H1 (cell line): ENCODE measurements around the gene DNTTIP2. TPM values are rescaled to one million over a fixed set of nuclear protein-coding genes. Genes with fewer than 3 reads are reported as not detected.

Source experiments
- CTCF ChIA-PET: fragments of 300-600 bp; sonication (Branson Sonifier 250); formaldehyde crosslinking; loops from one replicate; lab custom pipeline; 2021; ENCODE audit not compliant: partially characterized antibody; lab: Charles Lee
- POLR2A ChIA-PET: fragments of 300-600 bp; sonication (Branson Sonifier 250); formaldehyde crosslinking; loops from one replicate; lab custom pipeline; 2021; ENCODE audit warnings: inconsistent platforms; ENCODE audit not compliant: partially characterized antibody; lab: Charles Lee
- DNase-seq, 2 experiments: peaks; one replicate each; pipeline versions ENCODE4 v3.0.0 to v3.0.0-alpha.2; 2010 to 2022; ENCODE audit warnings: low spot score in 2 of 2, low read depth in 1 of 2, mixed read lengths in 1 of 2
- FAIRE-seq: peaks from 2 replicates; lab custom pipeline; 2011; peaks lifted over from hg19 to GRCh38; lab: Jason Lieb, UNC
- H2AFZ ChIP-seq: 2 replicates; pipeline ENCODE4 v1.8.1; 2012; ENCODE audit warnings: low read length, inconsistent platforms
- H2AK5ac ChIP-seq: 2 replicates; pipeline ENCODE4 v1.6.1; 2013; ENCODE audit warnings: low read depth, low read length
- H2BK120ac ChIP-seq: replicated peaks from 2 replicates; pipeline ENCODE3; 2013; ENCODE audit warnings: low read depth, low read length, inconsistent platforms
- H2BK12ac ChIP-seq: 2 replicates; pipeline ENCODE4 v1.6.1; 2013; ENCODE audit warnings: low read depth, low read length
- H2BK15ac ChIP-seq: 2 replicates; pipeline ENCODE4 v1.6.1; 2013; ENCODE audit warnings: low read length
- H2BK20ac ChIP-seq: 2 replicates; pipeline ENCODE4 v1.6.1; 2013; ENCODE audit warnings: low read length
- H2BK5ac ChIP-seq: 2 replicates; pipeline ENCODE4 v1.6.1; 2013; ENCODE audit warnings: low read depth, low read length
- H3K14ac ChIP-seq: 2 replicates; pipeline ENCODE4 v1.6.1; 2013; ENCODE audit warnings: inconsistent platforms; ENCODE audit not compliant: insufficient read length
- H3K18ac ChIP-seq: 2 replicates; pipeline ENCODE4 v1.6.1; 2013; ENCODE audit warnings: low read length; ENCODE audit errors: extremely low read depth
- H3K23ac ChIP-seq: 2 replicates; pipeline ENCODE4 v1.6.1; 2013; ENCODE audit warnings: inconsistent platforms; ENCODE audit not compliant: insufficient read length
- H3K23me2 ChIP-seq: 2 replicates; pipeline ENCODE4 v1.6.1; 2013; ENCODE audit warnings: low read depth, low read length
- H3K27ac ChIP-seq: 2 replicates; pipeline ENCODE4 v1.6.1; 2011; ENCODE audit warnings: low read depth, low read length, inconsistent platforms
- H3K27me3 ChIP-seq, 4 experiments: replicated peaks in 1 of 4; 1 replicate in 1 of 4; 2 replicates in 3 of 4; pipeline versions ENCODE4 v1.6.1 to v1.8.1; 2011 to 2013; ENCODE audit warnings: low read length in 3 of 4, mild to moderate bottlenecking in 3 of 4, inconsistent platforms in 2 of 4, mixed read lengths in 2 of 4, moderate library complexity in 1 of 4; ENCODE audit not compliant: control insufficient read depth in 3 of 4, insufficient read depth in 3 of 4; ENCODE audit errors: extremely low read depth in 1 of 4
- H3K36me3 ChIP-seq, 4 experiments: 2 replicates each; pipeline versions ENCODE4 v1.6.1 to v1.8.1; 2011 to 2013; ENCODE audit warnings: mild to moderate bottlenecking in 4 of 4, low read length in 3 of 4, moderate library complexity in 2 of 4, control low read depth in 1 of 4, inconsistent platforms in 1 of 4; ENCODE audit not compliant: insufficient read depth in 4 of 4, control insufficient read depth in 2 of 4
- H3K4ac ChIP-seq: replicated peaks from 2 replicates; pipeline ENCODE3; 2013; ENCODE audit warnings: low read length, low read depth, mixed read lengths, inconsistent platforms; ENCODE audit not compliant: insufficient read length
- H3K4me1 ChIP-seq, 4 experiments: replicated peaks in 1 of 4; 1 replicate in 1 of 4; 2 replicates in 3 of 4; pipeline versions ENCODE4 v1.6.1 to v1.8.1; 2011 to 2013; ENCODE audit warnings: low read length in 3 of 4, inconsistent platforms in 2 of 4, mixed read lengths in 1 of 4; ENCODE audit not compliant: insufficient read depth in 4 of 4, control insufficient read depth in 3 of 4
- H3K4me2 ChIP-seq, 2 experiments: 2 replicates each; pipeline versions ENCODE4 v1.6.1 to v1.8.1; 2011 to 2013; ENCODE audit warnings: low read depth in 2 of 2, low read length in 2 of 2, control low read depth in 1 of 2, inconsistent platforms in 1 of 2, mild to moderate bottlenecking in 1 of 2; ENCODE audit not compliant: insufficient read depth in 1 of 2
- H3K4me3 ChIP-seq, 4 experiments: fragments of 200-600, 300-600 bp in 1 of 4; sonication (generic), shearing (Covaris generic), sonication (Bioruptor Twin) in 1 of 4; 2 replicates each; pipeline versions ENCODE4 v1.5.1 to v1.8.1; 2011 to 2016; ENCODE audit warnings: low read length in 4 of 4, low read depth in 3 of 4, control low read depth in 2 of 4, inconsistent platforms in 2 of 4, mild to moderate bottlenecking in 2 of 4, mixed read lengths in 1 of 4, moderate library complexity in 1 of 4; ENCODE audit not compliant: insufficient read depth in 2 of 4; ENCODE audit errors: extremely low read depth in 1 of 4
- H3K56ac ChIP-seq: replicated peaks from 2 replicates; pipeline ENCODE3; 2013; ENCODE audit warnings: low read depth, mild to moderate bottlenecking, mixed read lengths, low read length, inconsistent platforms; ENCODE audit not compliant: insufficient read length
- H3K79me1 ChIP-seq: 2 replicates; pipeline ENCODE4 v1.6.1; 2013; ENCODE audit warnings: low read depth, low read length, control low read depth
- H3K79me2 ChIP-seq, 2 experiments: 2 replicates each; pipeline versions ENCODE4 v1.6.1 to v1.8.1; 2012 to 2013; ENCODE audit warnings: low read length in 2 of 2, mild to moderate bottlenecking in 2 of 2, inconsistent platforms in 1 of 2; ENCODE audit not compliant: insufficient read depth in 2 of 2, control insufficient read depth in 1 of 2
- H3K9ac ChIP-seq, 4 experiments: replicated peaks in 1 of 4; 1 replicate in 1 of 4; 2 replicates in 3 of 4; pipeline versions ENCODE4 v1.6.1 to v1.8.1; 2011 to 2013; ENCODE audit warnings: low read depth in 3 of 4, low read length in 3 of 4, control low read depth in 2 of 4, mild to moderate bottlenecking in 2 of 4, moderate library complexity in 2 of 4, inconsistent platforms in 1 of 4; ENCODE audit errors: extremely low read depth in 1 of 4
- H3K9me3 ChIP-seq, 2 experiments: 2 replicates each; pipeline versions ENCODE4 v1.6.1 to v1.8.1; 2012 to 2013; ENCODE audit warnings: mild to moderate bottlenecking in 2 of 2, moderate library complexity in 2 of 2, control low read depth in 1 of 2, inconsistent platforms in 1 of 2, low read depth in 1 of 2, low read length in 1 of 2, mixed read lengths in 1 of 2; ENCODE audit not compliant: insufficient read depth in 2 of 2
- H4K20me1 ChIP-seq, 2 experiments: replicated peaks in 1 of 2; 2 replicates each; pipeline versions ENCODE3 to v1.8.1; 2011 to 2013; ENCODE audit warnings: inconsistent platforms in 2 of 2, low read length in 2 of 2, mild to moderate bottlenecking in 1 of 2; ENCODE audit not compliant: insufficient read depth in 2 of 2, control insufficient read depth in 1 of 2
- H4K5ac ChIP-seq: 2 replicates; pipeline ENCODE4 v1.6.1; 2013; ENCODE audit warnings: low read length, low read depth, mixed read lengths, inconsistent platforms; ENCODE audit not compliant: insufficient read length
- H4K8ac ChIP-seq: 2 replicates; pipeline ENCODE4 v1.8.0; 2013; ENCODE audit warnings: mild to moderate bottlenecking, moderate library complexity, low read length, inconsistent platforms; ENCODE audit not compliant: insufficient read depth; ENCODE audit errors: extremely low read depth
- H4K91ac ChIP-seq: replicated peaks from 2 replicates; pipeline ENCODE3; 2013; ENCODE audit warnings: low read length, mixed read lengths, inconsistent platforms; ENCODE audit not compliant: insufficient read length
- ASH2L ChIP-seq: fragments of 200-600, 300-600 bp; sonication (generic); IDR thresholded peaks from one replicate; pipeline ENCODE4 v1.7.1; 2017; ENCODE audit warnings: low read length
- CTBP2 ChIP-seq: IDR thresholded peaks from 2 replicates; pipeline ENCODE4 v1.7.0; 2011; ENCODE audit warnings: borderline replicate concordance, mild to moderate bottlenecking, moderate library complexity, mixed read lengths, low read length; ENCODE audit not compliant: insufficient read depth, insufficient read length
- CTCF ChIP-seq, 3 experiments: IDR thresholded peaks; 1 replicate in 2 of 3; 2 replicates in 1 of 3; pipeline versions ENCODE4 v1.5.1 to v1.6.1; 2011; ENCODE audit warnings: low read length in 3 of 3, mild to moderate bottlenecking in 3 of 3, inconsistent platforms in 2 of 3, low read depth in 1 of 3, moderate library complexity in 1 of 3; ENCODE audit not compliant: insufficient read depth in 1 of 3; ENCODE audit errors: control extremely low read depth in 1 of 3
- HDAC2 ChIP-seq, 2 experiments: fragments of 300-600 bp in 1 of 2; sonication (generic) in 1 of 2; IDR thresholded peaks; 2 replicates each; pipeline ENCODE4 v1.6.1; 2011 to 2012; ENCODE audit warnings: low read depth in 2 of 2, low read length in 2 of 2, mild to moderate bottlenecking in 2 of 2, moderate library complexity in 2 of 2, borderline replicate concordance in 1 of 2, inconsistent platforms in 1 of 2
- SIRT6 ChIP-seq: IDR thresholded peaks from one replicate; pipeline ENCODE4 v1.7.1; 2012; ENCODE audit warnings: low read length, inconsistent platforms
- SIX5 ChIP-seq: IDR thresholded peaks from 2 replicates; pipeline ENCODE4 v1.6.1; 2011; ENCODE audit warnings: mild to moderate bottlenecking, low read depth, low read length
- SP1 ChIP-seq: IDR thresholded peaks from 2 replicates; pipeline ENCODE4 v1.6.1; 2011; ENCODE audit warnings: low read depth, low read length
- ZNF274 ChIP-seq: IDR thresholded peaks from 2 replicates; pipeline ENCODE4 v1.7.0; 2012; ENCODE audit warnings: low read length, borderline replicate concordance; ENCODE audit errors: extremely low read depth
- WGBS, 2 experiments: shearing (Covaris generic) in 1 of 2; methylation state at CpG; one replicate each; pipeline versions ENCODE4 v1.1.6 to v1.1.7; 2013 to 2015; ENCODE audit warnings: low lambda C conversion rate in 2 of 2, mixed read lengths in 2 of 2, inconsistent platforms in 1 of 2, low coverage in 1 of 2, missing lambda C conversion rate in 1 of 2; ENCODE audit not compliant: insufficient replicate concordance in 2 of 2, insufficient coverage in 1 of 2, insufficient read length in 1 of 2; ENCODE audit errors: extremely low coverage in 1 of 2, missing lambda C conversion rate in 1 of 2; 5-methylcytosine and 5-hydroxymethylcytosine counted together
- polyA plus RNA-seq, 7 experiments: library from polyadenylated mRNA; depleted of rRNA in 3 of 7; stranded (reverse) in 5 of 7; unstranded in 2 of 7; fragments of >200 nt in 5 of 7; fragments of 200-250 nt in 2 of 7; gene quantifications; 1 replicate in 5 of 7; 2 replicates in 1 of 7; 4 replicates in 1 of 7; pipeline versions ENCODE4 v1.2.1 to v1.2.3, GENCODE V29; 2011 to 2013; ENCODE audit warnings: missing spikeins in 2 of 7, mixed read lengths in 2 of 7
- total RNA-seq: library from RNA; stranded (reverse); fragmentation: NEBNext Ultra II Directional; extraction: Animal tissue kit (Norgen Biotek cat#: 25700); gene quantifications from 2 replicates; pipeline ENCODE4 v1.2.1, GENCODE V29; 2021

The DNTTIP2 gene
- total and polyA plus RNA-seq, 2 of the 8 experiments (the other 6 are each of a cell fraction or from before 2014, with no cell fraction given), result 6.3 to 80.4 TPM

DNA sequence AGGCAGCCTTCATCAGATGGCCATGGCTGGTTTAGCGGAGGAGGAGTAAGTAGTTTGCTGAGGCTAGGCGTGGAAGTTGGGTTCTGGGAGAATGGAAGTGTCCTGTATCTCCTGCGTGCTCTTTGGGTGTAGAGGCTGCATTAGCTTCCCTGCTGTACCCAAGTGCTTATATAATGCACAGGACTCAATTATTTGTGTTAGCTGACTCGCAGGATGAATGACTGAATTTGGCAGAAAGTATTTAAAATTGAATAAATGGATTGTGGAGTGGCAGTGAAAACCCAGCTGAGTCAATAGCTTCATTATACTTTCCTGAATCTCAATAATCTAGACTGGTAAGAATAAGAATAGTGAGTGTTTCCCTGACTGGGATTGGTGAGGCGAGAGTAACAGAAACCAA, 13.8 kb downstream of the DNTTIP2 start:
- DNase-seq (no peak), FAIRE-seq (no peak)
- Histone ChIP-seq H2AFZ (no peak overlapping the region), H3K4me2 (no peak overlapping the region), H3K79me1 (no peaks in the 10 kb centered on the region), H3K9ac (no peak overlapping the region), H2BK120ac (no peak overlapping the region), H3K36me3 (peaks cover 2 to 15% (median 9%) of the 10 kb centered on the region in 4 experiments; a peak in 6 of 8 replicates), H3K23me2 (no peaks in the 10 kb centered on the region), H2AK5ac (no peak overlapping the region), H3K14ac (no peak overlapping the region), H3K4me3 (no peak overlapping the region), H4K5ac (no peak overlapping the region), H3K56ac (no peak overlapping the region), H4K8ac (0 out of 2 replicates have a peak overlapping the region, but pooled peaks have one; percentile 51), H3K4ac (no peak overlapping the region), H2BK20ac (no peak overlapping the region), H3K23ac (no peak overlapping the region), H3K27me3 (no peaks in the 10 kb centered on the region), H2BK12ac (no peak overlapping the region), H3K9me3 (no peaks in the 10 kb centered on the region), H2BK15ac (no peak overlapping the region; the same call in 1 of the 2 replicates), H2BK5ac (no peak overlapping the region), H4K91ac (no peak overlapping the region), H4K20me1 (no peaks in the 10 kb centered on the region), H3K79me2 (no peaks in the 10 kb centered on the region), H3K4me1 (no peaks in the 10 kb centered on the region), H3K18ac (no peak overlapping the region), H3K27ac (no peak overlapping the region)
- ChIA-PET POLR2A (interaction anchor here (1.1 to 1.6 kb wide), 2 partner anchors 14 to 196 kb away, joined by 3 to 6 read pairs; partner anchors contain the start of gene DNTTIP2), CTCF (interaction anchor here (1.6 kb wide), 1 partner anchor 22 kb away, joined by 4 read pairs; no protein-coding TSS in a partner anchor)
- 85% methylated on average over 5 of the region's 5 CpGs; no CpG with 5 or more reads in 1 of the 2 experiments for WGBS, 2 experiments
- TF ChIP-seq SP1 (no peak), HDAC2 (IDR thresholded peaks at IDR 0.05; ENCODE audit: borderline replicate concordance in 1 of 2, low read depth in 2 of 2, low read length in 2 of 2) (no peak), ZNF274 (no peak), CTBP2 (no peak), ASH2L (no peak), CTCF (IDR thresholded peaks at IDR 0.05; ENCODE audit: control extremely low read depth in 1 of 3, insufficient read depth in 1 of 3, low read depth in 1 of 3, low read length in 3 of 3) (no peak), SIX5 (no peak), SIRT6 (no peak)
